PC-9 (cell line): Measurements from ENCODE around the gene XPNPEP3.

Source experiments
- EZH2 ChIP-seq: fragments of 200-600 bp; sonication (generic); IDR thresholded peaks from 2 replicates; pipeline ENCODE4 v1.8.0; 2017; ENCODE audit warnings: antibody characterized with exemption, low read depth
- TF ChIP-seq, protein P1 (sequence below): fragments of 200-600 bp; sonication (generic); conservative IDR thresholded peaks from 2 replicates; pipeline ENCODE4 v1.6.1; 2017; ENCODE audit warnings: mixed run types, antibody characterized with exemption, mild to moderate bottlenecking, moderate library complexity

DNA sequence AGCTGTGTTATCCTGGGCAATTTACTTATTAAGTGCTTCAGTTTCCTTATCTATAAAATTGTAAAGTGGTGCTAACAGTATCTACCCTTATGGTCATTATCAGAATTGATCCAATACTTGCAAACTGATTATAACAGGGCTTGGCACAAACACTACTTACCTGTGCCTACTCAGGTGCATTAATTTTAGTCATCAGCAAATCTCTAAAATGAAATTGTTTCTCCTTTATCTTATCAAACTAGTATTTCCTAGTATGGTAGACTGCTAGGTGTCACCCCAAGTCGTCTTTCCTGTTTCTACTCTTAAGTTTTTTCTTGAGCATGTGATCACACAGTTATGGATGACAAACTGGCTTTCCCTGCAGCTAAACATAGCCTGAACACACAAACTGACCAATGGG is 33.5 kb upstream of the XPNPEP3 start:
- TF ChIP-seq, protein P1, sequence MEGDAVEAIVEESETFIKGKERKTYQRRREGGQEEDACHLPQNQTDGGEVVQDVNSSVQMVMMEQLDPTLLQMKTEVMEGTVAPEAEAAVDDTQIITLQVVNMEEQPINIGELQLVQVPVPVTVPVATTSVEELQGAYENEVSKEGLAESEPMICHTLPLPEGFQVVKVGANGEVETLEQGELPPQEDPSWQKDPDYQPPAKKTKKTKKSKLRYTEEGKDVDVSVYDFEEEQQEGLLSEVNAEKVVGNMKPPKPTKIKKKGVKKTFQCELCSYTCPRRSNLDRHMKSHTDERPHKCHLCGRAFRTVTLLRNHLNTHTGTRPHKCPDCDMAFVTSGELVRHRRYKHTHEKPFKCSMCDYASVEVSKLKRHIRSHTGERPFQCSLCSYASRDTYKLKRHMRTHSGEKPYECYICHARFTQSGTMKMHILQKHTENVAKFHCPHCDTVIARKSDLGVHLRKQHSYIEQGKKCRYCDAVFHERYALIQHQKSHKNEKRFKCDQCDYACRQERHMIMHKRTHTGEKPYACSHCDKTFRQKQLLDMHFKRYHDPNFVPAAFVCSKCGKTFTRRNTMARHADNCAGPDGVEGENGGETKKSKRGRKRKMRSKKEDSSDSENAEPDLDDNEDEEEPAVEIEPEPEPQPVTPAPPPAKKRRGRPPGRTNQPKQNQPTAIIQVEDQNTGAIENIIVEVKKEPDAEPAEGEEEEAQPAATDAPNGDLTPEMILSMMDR: no peak
- TF ChIP-seq EZH2: no peak
